Measurements from ENCODE around the gene TRABD2A.
A peak's percentile ranks its signal among the peaks of the same experiment; 100 is the strongest.
"Not testable (repeated sequence)": the region's sequence is repeated elsewhere in the genome, so short reads cannot be mapped to it uniquely, and the experiment has no call there.

The TRABD2A gene

GRCh38 chr2:84923009-84923408 lies 42.1 kb upstream of the TRABD2A start:
- H3K36me3 Mint-ChIP-seq (ENCODE audit: low read depth), result no peaks in the 10 kb centered on the region
- peaks cover 37% of the 10 kb centered on the region for H3K4me1 Mint-ChIP-seq
- peaks cover 13% of the 10 kb centered on the region for H3K27me3 Mint-ChIP-seq (ENCODE audit: low read depth)
- TF ChIP-seq, protein P1, sequence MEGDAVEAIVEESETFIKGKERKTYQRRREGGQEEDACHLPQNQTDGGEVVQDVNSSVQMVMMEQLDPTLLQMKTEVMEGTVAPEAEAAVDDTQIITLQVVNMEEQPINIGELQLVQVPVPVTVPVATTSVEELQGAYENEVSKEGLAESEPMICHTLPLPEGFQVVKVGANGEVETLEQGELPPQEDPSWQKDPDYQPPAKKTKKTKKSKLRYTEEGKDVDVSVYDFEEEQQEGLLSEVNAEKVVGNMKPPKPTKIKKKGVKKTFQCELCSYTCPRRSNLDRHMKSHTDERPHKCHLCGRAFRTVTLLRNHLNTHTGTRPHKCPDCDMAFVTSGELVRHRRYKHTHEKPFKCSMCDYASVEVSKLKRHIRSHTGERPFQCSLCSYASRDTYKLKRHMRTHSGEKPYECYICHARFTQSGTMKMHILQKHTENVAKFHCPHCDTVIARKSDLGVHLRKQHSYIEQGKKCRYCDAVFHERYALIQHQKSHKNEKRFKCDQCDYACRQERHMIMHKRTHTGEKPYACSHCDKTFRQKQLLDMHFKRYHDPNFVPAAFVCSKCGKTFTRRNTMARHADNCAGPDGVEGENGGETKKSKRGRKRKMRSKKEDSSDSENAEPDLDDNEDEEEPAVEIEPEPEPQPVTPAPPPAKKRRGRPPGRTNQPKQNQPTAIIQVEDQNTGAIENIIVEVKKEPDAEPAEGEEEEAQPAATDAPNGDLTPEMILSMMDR (IDR thresholded peaks at IDR 0.05; ENCODE audit: unreplicated experiment in 3 of 3), result no peak
- no peak overlapping the region for H3K4me3 Mint-ChIP-seq
- no peak overlapping the region for H3K27ac Mint-ChIP-seq
- H3K9me3 Mint-ChIP-seq, result no peaks in the 10 kb centered on the region

DNA sequence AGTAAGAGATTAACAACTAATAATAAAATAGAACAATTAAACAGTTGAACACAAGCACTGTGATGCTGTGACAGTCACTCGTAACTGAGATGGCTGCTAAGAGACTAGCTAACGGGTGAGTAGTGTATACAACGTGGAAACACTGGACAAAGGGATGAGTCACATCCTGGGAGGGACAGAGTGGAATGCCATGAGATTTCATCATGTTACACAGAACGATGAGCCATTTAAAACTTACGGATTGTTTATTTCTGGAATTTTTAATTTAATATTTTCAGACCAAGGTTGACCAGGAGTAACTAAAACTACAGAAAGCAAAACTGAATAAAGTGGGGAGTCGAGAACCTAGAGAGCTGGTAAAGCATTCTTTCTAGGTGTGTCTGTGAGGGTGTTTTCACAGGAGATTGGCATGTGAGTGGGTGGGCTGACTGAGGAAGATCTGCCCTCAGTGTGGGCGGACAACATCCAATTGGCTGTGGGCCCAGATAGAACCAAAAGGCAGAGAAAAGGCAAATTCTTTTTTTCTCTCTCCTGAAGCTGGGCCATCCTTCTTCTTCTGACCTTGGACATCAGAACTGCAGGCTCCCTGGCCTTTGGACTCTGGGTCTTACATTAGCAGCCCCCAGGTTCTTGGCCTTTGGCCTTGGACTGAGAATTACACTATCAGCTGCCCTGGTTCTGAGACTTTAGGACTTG lies 39.1 kb upstream of the TRABD2A start:
- no peaks in the 10 kb centered on the region for H3K9me3 Mint-ChIP-seq
- TF ChIP-seq, protein P1 (IDR thresholded peaks at IDR 0.05; ENCODE audit: unreplicated experiment in 3 of 3), result no peak
- H3K4me3 Mint-ChIP-seq, result peak overlapping the region in 2 of 3 experiments; percentile 7 to 8
- no peaks in the 10 kb centered on the region for H3K27me3 Mint-ChIP-seq (ENCODE audit: low read depth)
- H3K27ac Mint-ChIP-seq, result peak overlapping the region; percentile 8 to 80 (median 72)
- no peaks in the 10 kb centered on the region for H3K36me3 Mint-ChIP-seq (ENCODE audit: low read depth)
- H3K4me1 Mint-ChIP-seq, result peaks cover 24% of the 10 kb centered on the region

GRCh38 chr2:84918430-84918829 lies 37.5 kb upstream of the TRABD2A start:
- Mint-ChIP-seq H3K4me1 (peaks cover 19% of the 10 kb centered on the region), H3K4me3 (no peak overlapping the region), H3K27ac (no peak overlapping the region), H3K27me3 (ENCODE audit: low read depth) (no peaks in the 10 kb centered on the region), H3K36me3 (ENCODE audit: low read depth) (no peaks in the 10 kb centered on the region), H3K9me3 (no peaks in the 10 kb centered on the region)
- TF ChIP-seq, protein P1 (IDR thresholded peaks at IDR 0.05; ENCODE audit: unreplicated experiment in 3 of 3), result no peak

- not testable (repeated sequence) for H3K27me3 Mint-ChIP-seq (ENCODE audit: low read depth); H3K9me3 Mint-ChIP-seq; H3K27ac Mint-ChIP-seq; H3K4me3 Mint-ChIP-seq; H3K36me3 Mint-ChIP-seq (ENCODE audit: low read depth)
- peaks cover 19% of the 10 kb centered on the region for H3K4me1 Mint-ChIP-seq
Measured at GRCh38 chr2:84917821-84918220, 36.9 kb upstream of the TRABD2A start.

DNA sequence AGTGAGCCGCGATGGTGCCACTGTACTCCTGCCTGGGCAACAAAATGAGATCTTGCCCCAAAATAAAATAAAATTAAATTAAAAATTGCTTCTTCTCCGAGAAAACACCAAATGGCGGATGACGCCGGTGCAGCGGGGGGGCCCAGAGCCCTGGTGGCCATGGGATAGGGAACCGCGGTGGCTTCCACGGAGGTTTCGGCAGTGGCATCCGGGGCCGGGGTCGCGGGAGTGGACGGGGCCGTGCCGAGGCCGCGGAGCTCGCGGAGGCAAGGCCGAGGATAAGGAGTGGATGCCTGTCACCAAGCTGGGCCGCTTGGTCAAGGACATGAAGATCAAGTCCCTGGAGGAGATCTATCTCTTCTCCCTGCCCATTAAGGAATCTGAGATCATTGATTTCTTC lies 34.8 kb upstream of the TRABD2A start:
- H3K27ac Mint-ChIP-seq; H3K36me3 Mint-ChIP-seq (ENCODE audit: low read depth); H3K4me3 Mint-ChIP-seq; H3K9me3 Mint-ChIP-seq; H3K27me3 Mint-ChIP-seq (ENCODE audit: low read depth): not testable (repeated sequence)
- H3K4me1 Mint-ChIP-seq, result peaks cover 15% of the 10 kb centered on the region

DNA sequence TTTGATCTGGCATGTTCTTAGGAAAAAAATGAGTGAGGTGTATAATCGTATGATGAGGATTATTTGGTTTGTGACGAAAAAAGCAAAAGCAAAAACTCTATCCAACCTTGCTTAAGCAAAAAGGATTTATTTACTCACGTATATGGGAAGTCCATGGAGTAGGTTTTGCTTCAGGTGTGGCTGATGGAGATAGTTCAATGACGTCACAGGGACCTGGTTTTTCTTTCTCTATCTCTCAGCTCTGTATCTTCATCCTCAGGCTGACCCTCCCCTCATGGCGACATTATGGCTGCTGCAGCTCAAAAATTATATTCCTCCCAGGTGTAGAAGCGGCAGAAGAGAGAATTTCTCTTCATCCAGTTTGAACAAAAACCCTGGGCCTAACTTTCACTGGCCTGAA lies 33.5 kb upstream of the TRABD2A start:
- no peak overlapping the region for H3K27ac Mint-ChIP-seq
- H3K27me3 Mint-ChIP-seq (ENCODE audit: low read depth), result no peaks in the 10 kb centered on the region
- H3K9me3 Mint-ChIP-seq, result no peaks in the 10 kb centered on the region
- peaks cover 13% of the 10 kb centered on the region for H3K36me3 Mint-ChIP-seq (ENCODE audit: low read depth)
- H3K4me3 Mint-ChIP-seq, result no peak overlapping the region
- TF ChIP-seq, protein P1 (IDR thresholded peaks at IDR 0.05; ENCODE audit: unreplicated experiment in 3 of 3), result no peak
- H3K4me1 Mint-ChIP-seq, result peaks cover 2% of the 10 kb centered on the region

GRCh38 chr2:84912984-84913383 lies 32.1 kb upstream of the TRABD2A start:
- no peak overlapping the region for H3K4me3 Mint-ChIP-seq
- peaks cover 27% of the 10 kb centered on the region for H3K36me3 Mint-ChIP-seq (ENCODE audit: low read depth)
- TF ChIP-seq, protein P1 (IDR thresholded peaks at IDR 0.05; ENCODE audit: unreplicated experiment in 3 of 3), result no peak
- no peaks in the 10 kb centered on the region for H3K9me3 Mint-ChIP-seq
- no peak overlapping the region for H3K27ac Mint-ChIP-seq
- peaks cover 7% of the 10 kb centered on the region for H3K4me1 Mint-ChIP-seq
- no peaks in the 10 kb centered on the region for H3K27me3 Mint-ChIP-seq (ENCODE audit: low read depth)
